GM12878 (cell line): Measurements from ENCODE around the gene SWI5. TPM values are rescaled to one million over a fixed set of nuclear protein-coding genes. Genes with fewer than 3 reads are reported as not detected.

Experiments
- ATAC-seq: fragments of 200-7000 bp; cut with Tn5 transposase; 3 replicates; pipeline ENCODE4 v1.9.1; 2020; ENCODE audit warnings: mild to moderate bottlenecking, moderate library complexity
- BruUV-seq: library from RNA; stranded (reverse); fragments of 400-500 nt; replicated peaks from 2 replicates; lab custom pipeline; 2021; lab: Mats Ljungman, UMichigan
- CTCF ChIA-PET: fragments of 300-600 bp; sonication (Branson Sonifier 250); formaldehyde crosslinking; extraction: SDS; loops from one replicate; lab custom pipeline; 2021; ENCODE audit warnings: inconsistent platforms; lab: Yijun Ruan, JAX
- POLR2A ChIA-PET: fragments of 350-600 bp; formaldehyde crosslinking; extraction: SDS; loops from one replicate; lab custom pipeline; 2021; ENCODE audit warnings: inconsistent platforms; lab: Charles Lee
- RAD21 ChIA-PET: fragments of 300-600 bp; sonication (Branson Sonifier 250); formaldehyde crosslinking; loops from one replicate; lab custom pipeline; 2023; ENCODE audit warnings: antibody characterized with exemption; ENCODE audit not compliant: unreplicated experiment; lab: Charles Lee
- SMC1A ChIA-PET: fragments of 300-600 bp; sonication (Branson Sonifier 250); formaldehyde crosslinking; loops from one replicate; lab custom pipeline; 2023; ENCODE audit not compliant: unreplicated experiment, uncharacterized antibody; lab: Charles Lee
- DNase-seq: peaks from one replicate; pipeline ENCODE4 v3.0.0-alpha.2; 2011; ENCODE audit warnings: low read depth, low spot score
- FAIRE-seq: peaks from 3 replicates; lab custom pipeline; 2011; peaks lifted over from hg19 to GRCh38; lab: Jason Lieb, UNC
- H2AFZ ChIP-seq: 2 replicates; pipeline ENCODE4 v1.6.0; 2011; ENCODE audit warnings: low read depth, low read length, control low read depth; ENCODE audit not compliant: control insufficient read depth
- H3K27ac ChIP-seq: 2 replicates; pipeline ENCODE4 v1.5.1; 2011; ENCODE audit warnings: control low read depth; ENCODE audit not compliant: control insufficient read depth, insufficient read depth
- H3K27me3 ChIP-seq, 2 experiments: replicated peaks in 1 of 2; 2 replicates each; pipeline versions ENCODE4 v1.6.0 to v1.6.1; 2011; ENCODE audit warnings: low read length in 1 of 2; ENCODE audit not compliant: control insufficient read depth in 2 of 2, insufficient read depth in 2 of 2
- H3K36me3 ChIP-seq, 2 experiments: 2 replicates each; pipeline ENCODE4 v1.5.1; 2011; ENCODE audit warnings: low read length in 1 of 2; ENCODE audit not compliant: control insufficient read depth in 2 of 2, insufficient read depth in 2 of 2
- H3K4me1 ChIP-seq: 2 replicates; pipeline ENCODE4 v1.6.1; 2011; ENCODE audit warnings: mild to moderate bottlenecking, low read length, moderate library complexity, mixed read lengths; ENCODE audit not compliant: control insufficient read depth, insufficient read depth
- H3K4me2 ChIP-seq: 2 replicates; pipeline ENCODE4 v1.6.0; 2011; ENCODE audit warnings: control low read depth; ENCODE audit not compliant: control insufficient read depth, insufficient read depth
- H3K4me3 ChIP-seq: fragments of 200-600 bp; sonication (generic); 2 replicates; pipeline ENCODE4 v1.5.1; 2016
- H3K79me2 ChIP-seq: 2 replicates; pipeline ENCODE4 v1.6.0; 2011; ENCODE audit warnings: low read length; ENCODE audit not compliant: control insufficient read depth, insufficient read depth
- H3K9ac ChIP-seq: 2 replicates; pipeline ENCODE4 v1.8.0; 2011; ENCODE audit warnings: low read length, control low read depth, mixed read lengths; ENCODE audit not compliant: control insufficient read depth, insufficient read depth
- H3K9me3 ChIP-seq: replicated peaks from 3 replicates; pipeline ENCODE4 v1.5.1; 2011; ENCODE audit warnings: mild to moderate bottlenecking, low read length; ENCODE audit not compliant: control insufficient read depth, insufficient read depth
- H4K20me1 ChIP-seq: 2 replicates; pipeline ENCODE4 v1.6.0; 2011; ENCODE audit not compliant: control insufficient read depth, insufficient read depth
- BMI1 ChIP-seq: fragments of 450-650 bp; IDR thresholded peaks from 2 replicates; pipeline ENCODE4 v1.6.1; 2016; ENCODE audit warnings: mild to moderate bottlenecking, moderate library complexity, borderline replicate concordance
- CBX5 ChIP-seq: sonication (generic); IDR thresholded peaks from 2 replicates; pipeline ENCODE4 v1.6.1; 2016; ENCODE audit warnings: low read depth, moderate library complexity, mild to moderate bottlenecking, inconsistent platforms
- MEF2A ChIP-seq: IDR thresholded peaks from 2 replicates; pipeline ENCODE4 v1.6.1; 2011; ENCODE audit warnings: low read depth, mild to moderate bottlenecking, low read length, moderate library complexity; ENCODE audit not compliant: insufficient read depth
- MYB ChIP-seq: fragments of 150-350 bp; IDR thresholded peaks from 2 replicates; pipeline ENCODE4 v1.6.1; 2014; ENCODE audit warnings: mild to moderate bottlenecking, low read depth, low read length, borderline replicate concordance
- NFYA ChIP-seq: IDR thresholded peaks from 2 replicates; pipeline ENCODE4 v1.6.1; 2011; ENCODE audit warnings: low read depth, mild to moderate bottlenecking, low read length, improper control_type of control experiment, borderline replicate concordance
- NR2C1 ChIP-seq: fragments of 450-650 bp; IDR thresholded peaks from 2 replicates; pipeline ENCODE4 v1.6.1; 2017; ENCODE audit warnings: antibody characterized with exemption, mild to moderate bottlenecking, moderate library complexity
- SIX5 ChIP-seq: IDR thresholded peaks from 2 replicates; pipeline ENCODE4 v1.6.1; 2011; ENCODE audit warnings: mild to moderate bottlenecking, low read depth, low read length, moderate library complexity; ENCODE audit not compliant: severe bottlenecking
- USF1 ChIP-seq: IDR thresholded peaks from 2 replicates; pipeline ENCODE4 v1.6.1; 2011; ENCODE audit warnings: borderline replicate concordance, low read depth, mild to moderate bottlenecking, moderate library complexity, mixed read lengths, low read length; ENCODE audit not compliant: insufficient read depth; ENCODE audit errors: extremely low read length
- WGBS: methylation state at CpG from one replicate; pipeline ENCODE4 v1.1.6; 2016; ENCODE audit warnings: low lambda C conversion rate; ENCODE audit not compliant: insufficient replicate concordance, insufficient coverage; ENCODE audit errors: missing lambda C conversion rate; 5-methylcytosine and 5-hydroxymethylcytosine counted together
- in situ Hi-C: fragments of 300-500 bp; cut with MboI; formaldehyde crosslinking; loops from 9 replicates; pipeline ENCODE4 v1.14.3; 2018; ENCODE audit warnings: mixed read lengths
- intact Hi-C: fragments of 100-400 bp; cut with micrococcal nuclease; formaldehyde crosslinking; loops from one replicate; pipeline ENCODE4 v1.14.2; 2022; ENCODE audit not compliant: unreplicated experiment
- polyA plus RNA-seq, 11 experiments: library from polyadenylated mRNA; depleted of rRNA in 4 of 11; unstranded in 6 of 11; stranded (reverse) in 5 of 11; fragments of >200 nt; fragmentation: Nextera tagmentation in 4 of 11; fragmentation: Illumina TruSeq in 1 of 11; extraction: Ambion mirVana in 4 of 11; extraction: Trizol in 1 of 11; gene quantifications; 1 replicate in 1 of 11; 2 replicates in 10 of 11; pipeline versions ENCODE4 v1.2.1 to v1.2.3, GENCODE V29; 2011 to 2016; ENCODE audit warnings: inconsistent platforms in 2 of 11, missing spikeins in 2 of 11, low read depth in 1 of 11
- total RNA-seq, 4 experiments: library from RNA; depleted of rRNA in 3 of 4; stranded (reverse); fragments of >200 nt in 3 of 4; fragmentation: Illumina TruSeq in 1 of 4; extraction: Trizol in 1 of 4; gene quantifications; 2 replicates each; pipeline versions ENCODE4 v1.2.1 to v1.2.3, GENCODE V29; 2013 to 2021
- TF ChIP-seq, protein P1 (sequence below): fragments of 450-650 bp; IDR thresholded peaks from 2 replicates; pipeline ENCODE4 v1.6.1; 2018; ENCODE audit warnings: mild to moderate bottlenecking, low read depth, moderate library complexity; ENCODE audit not compliant: partially characterized antibody

The SWI5 gene
- total and polyA plus RNA-seq, 10 of the 15 experiments (the other 5 are each of a cell fraction or from before 2014, with no cell fraction given), result 13.3 to 36.2 (median 18.1) TPM

- no peak for DNase-seq
- Histone ChIP-seq H3K9ac (no peak overlapping the region), H4K20me1 (no peaks in the 10 kb centered on the region), H3K36me3 (no peaks in the 10 kb centered on the region; a peak in 1 of 4 replicates), H3K9me3 (no peaks in the 10 kb centered on the region), H3K4me1 (no peaks in the 10 kb centered on the region), H3K27ac (no peak overlapping the region), H3K4me3 (no peak overlapping the region), H3K79me2 (no peaks in the 10 kb centered on the region), H3K27me3 (no peaks in the 10 kb centered on the region), H2AFZ (no peak overlapping the region), H3K4me2 (no peak overlapping the region)
- in situ Hi-C loops (no loop called here), intact Hi-C loops (no loop called here)
- ChIA-PET SMC1A (interaction anchor here (0.7 kb wide), 1 partner anchor 294 kb away, joined by 3 read pairs; no protein-coding TSS in a partner anchor), POLR2A (no interaction called here), CTCF (interaction anchor here (0.5 to 0.6 kb wide), 2 partner anchors 63 to 338 kb away, joined by 3 to 5 read pairs; no protein-coding TSS in a partner anchor), RAD21 (no interaction called here)
- no peak for ATAC-seq
- TF ChIP-seq BMI1, result no peak
- TF ChIP-seq SIX5, result no peak
- TF ChIP-seq NFYA, result no peak
- no peak for TF ChIP-seq NR2C1
- TF ChIP-seq USF1, result no peak
- no peak for TF ChIP-seq MYB
- TF ChIP-seq CBX5, result no peak
- TF ChIP-seq MEF2A, result no peak
- TF ChIP-seq, protein P1, sequence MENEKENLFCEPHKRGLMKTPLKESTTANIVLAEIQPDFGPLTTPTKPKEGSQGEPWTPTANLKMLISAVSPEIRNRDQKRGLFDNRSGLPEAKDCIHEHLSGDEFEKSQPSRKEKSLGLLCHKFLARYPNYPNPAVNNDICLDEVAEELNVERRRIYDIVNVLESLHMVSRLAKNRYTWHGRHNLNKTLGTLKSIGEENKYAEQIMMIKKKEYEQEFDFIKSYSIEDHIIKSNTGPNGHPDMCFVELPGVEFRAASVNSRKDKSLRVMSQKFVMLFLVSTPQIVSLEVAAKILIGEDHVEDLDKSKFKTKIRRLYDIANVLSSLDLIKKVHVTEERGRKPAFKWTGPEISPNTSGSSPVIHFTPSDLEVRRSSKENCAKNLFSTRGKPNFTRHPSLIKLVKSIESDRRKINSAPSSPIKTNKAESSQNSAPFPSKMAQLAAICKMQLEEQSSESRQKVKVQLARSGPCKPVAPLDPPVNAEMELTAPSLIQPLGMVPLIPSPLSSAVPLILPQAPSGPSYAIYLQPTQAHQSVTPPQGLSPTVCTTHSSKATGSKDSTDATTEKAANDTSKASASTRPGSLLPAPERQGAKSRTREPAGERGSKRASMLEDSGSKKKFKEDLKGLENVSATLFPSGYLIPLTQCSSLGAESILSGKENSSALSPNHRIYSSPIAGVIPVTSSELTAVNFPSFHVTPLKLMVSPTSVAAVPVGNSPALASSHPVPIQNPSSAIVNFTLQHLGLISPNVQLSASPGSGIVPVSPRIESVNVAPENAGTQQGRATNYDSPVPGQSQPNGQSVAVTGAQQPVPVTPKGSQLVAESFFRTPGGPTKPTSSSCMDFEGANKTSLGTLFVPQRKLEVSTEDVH, result no peak
- WGBS, result 90% methylated on average over 11 of the region's 11 CpGs
- BruUV-seq, result no TSS peak
- FAIRE-seq, result no peak
Measured at GRCh38 chr9:128333451-128333869, 57.4 kb downstream of the SWI5 start.
